GM19238 (cell line): ENCODE data around the gene CCDC116.
"Not testable (repeated sequence)": the region's sequence is repeated elsewhere in the genome, so short reads cannot be mapped to it uniquely, and the experiment has no call there.

ENCODE experiments used
- DNase-seq: peaks from one replicate; pipeline ENCODE4 v3.0.0; 2011; ENCODE audit warnings: low spot score; ENCODE audit not compliant: insufficient read length

Gene CCDC116, protein sequence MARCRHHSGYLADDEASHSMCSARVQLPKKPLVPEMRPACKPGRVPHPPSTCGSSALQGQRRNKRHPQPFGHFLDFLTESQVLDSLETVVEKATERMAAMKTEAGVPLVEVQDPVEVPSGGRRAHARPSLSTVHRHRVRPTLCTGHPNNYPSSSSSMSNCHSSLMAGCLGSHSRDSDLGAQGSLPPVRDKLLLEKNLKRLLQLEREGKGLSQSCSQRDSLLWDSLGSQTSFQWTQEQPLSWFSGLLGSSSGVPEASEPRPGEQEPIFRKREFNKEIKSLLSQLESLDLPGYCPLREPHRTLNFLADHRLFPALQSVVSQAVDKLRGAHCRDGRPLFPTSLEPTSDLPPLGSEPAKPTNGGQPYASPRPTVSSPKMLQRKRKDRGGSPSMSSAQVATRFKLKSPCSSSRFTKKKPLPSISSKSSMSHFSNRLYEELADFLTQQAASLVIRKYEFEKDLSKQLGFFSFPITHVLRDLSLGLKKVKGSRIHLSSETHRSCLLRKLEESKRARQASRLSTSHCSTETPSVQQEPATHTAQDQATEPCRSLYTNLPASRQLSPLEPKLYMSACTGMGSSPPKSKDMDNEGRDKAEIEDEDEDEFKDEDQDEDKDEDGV

GRCh38 chr22:21632237-21632895, at the start of gene CCDC116:
Gene CCDC116, plus strand, starts transcription at chr22:21632760. Its CDS starts 422 bp downstream, at chr22:21633182.
- no peak for DNase-seq

GRCh38 chr22:21582801-21583740, 49.5 kb upstream of the CCDC116 start:
- DNase-seq = no peak

GRCh38 chr22:21585389-21585788, 47.2 kb upstream of the CCDC116 start:
- no peak for DNase-seq

GRCh38 chr22:21587803-21588611, 44.6 kb upstream of the CCDC116 start:
- peak; percentile 74 for DNase-seq

DNA sequence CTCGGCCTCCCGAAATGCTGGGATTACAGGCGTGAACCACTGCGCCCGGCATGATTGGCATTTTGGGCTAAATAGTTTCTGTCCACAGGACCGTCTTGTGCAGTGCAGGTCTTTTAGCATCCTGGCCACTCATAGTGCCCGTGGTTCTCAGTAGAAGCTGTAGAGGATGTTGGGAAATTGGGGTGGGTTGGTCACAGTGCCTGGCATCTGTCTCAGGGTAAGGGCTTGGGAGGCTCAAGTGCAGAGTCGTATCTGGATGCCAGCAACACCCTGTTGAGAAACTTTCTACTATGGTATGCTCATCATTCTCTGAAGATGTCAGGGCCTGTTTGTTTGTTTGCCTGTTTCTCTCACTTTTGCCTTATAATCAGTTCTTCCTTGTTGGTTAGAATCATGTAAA, 43.2 kb upstream of the CCDC116 start:
- DNase-seq = no peak

DNA sequence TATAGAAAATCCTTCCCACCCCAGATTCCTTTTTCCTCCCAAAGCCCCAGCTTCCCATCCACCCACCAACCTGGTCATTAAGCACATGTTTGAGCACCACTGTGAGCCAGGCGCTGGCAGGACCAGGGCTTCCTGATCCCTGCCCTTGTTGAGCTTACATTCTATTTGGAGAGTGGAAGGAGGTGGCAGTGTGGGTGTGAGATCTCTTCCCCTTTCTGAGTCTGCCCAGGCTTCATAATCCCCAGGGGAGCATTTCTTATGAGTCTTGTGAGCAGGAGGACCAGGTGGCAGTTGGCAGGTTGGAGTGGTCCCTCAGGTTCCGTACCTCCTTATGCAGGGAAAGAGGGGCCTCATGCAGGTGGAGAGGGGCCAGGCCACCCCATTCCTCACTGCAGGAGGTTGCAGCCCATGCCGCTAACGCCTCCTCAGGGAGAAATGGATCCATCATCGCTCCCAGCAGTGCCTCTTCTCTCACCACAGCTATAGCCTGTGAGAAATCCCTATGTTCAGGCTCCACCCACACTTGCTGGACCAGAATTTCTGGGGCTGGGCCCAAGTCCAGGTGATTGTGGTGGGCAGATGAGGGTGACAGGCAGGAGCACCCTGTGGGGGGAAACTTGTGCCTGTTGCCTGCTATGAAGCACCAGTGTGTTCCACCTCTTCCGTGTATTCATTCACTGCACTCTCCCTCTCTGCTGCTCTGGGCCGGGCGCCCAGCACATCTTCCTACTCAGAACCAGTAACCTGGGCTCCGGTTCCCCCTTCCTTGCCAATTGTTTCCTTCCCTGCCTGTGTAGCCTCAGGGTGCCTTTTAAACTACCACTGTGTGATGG, 41.5 kb upstream of the CCDC116 start:
- no peak for DNase-seq

DNA sequence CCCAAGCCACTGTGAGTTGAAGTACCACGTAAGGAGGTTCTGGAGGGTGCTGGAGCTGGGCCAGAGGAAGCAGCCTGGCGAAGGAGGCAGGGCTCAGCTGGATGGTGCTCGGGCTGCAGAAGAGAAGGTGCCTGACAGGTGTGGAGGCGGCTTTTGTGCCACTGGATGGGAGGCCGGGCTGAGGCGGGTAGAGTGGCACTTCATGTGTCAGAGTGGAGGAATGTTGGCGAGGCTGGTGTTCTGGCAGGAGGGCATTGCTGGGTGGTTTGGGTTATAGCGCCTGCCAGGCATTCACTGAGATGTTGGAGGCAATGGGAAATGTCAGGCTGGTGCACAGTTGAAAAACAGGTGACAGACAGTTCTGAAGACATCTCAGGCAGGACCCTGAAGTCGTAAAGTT, 40.9 kb upstream of the CCDC116 start:
- no peak for DNase-seq

DNA sequence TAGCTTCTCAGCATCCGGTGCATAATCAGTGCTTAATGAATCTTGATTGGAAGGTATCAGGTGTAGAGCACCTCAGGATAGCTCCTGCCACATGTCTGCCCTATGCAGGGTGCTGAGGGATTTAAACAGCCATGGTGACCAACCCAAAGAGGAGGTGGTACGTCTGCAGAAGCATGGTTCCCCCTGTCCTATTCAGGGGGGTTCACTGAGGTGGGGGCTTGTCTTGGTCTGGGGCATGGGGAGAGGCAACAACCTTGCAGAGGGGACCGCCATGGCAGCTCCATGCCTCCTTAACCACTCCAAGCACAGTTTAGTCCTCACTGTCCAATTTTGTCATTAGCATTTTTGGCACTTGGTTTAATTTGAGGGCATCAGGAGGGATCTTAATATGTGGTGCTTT, 40.1 kb upstream of the CCDC116 start:
- DNase-seq = no peak

DNA sequence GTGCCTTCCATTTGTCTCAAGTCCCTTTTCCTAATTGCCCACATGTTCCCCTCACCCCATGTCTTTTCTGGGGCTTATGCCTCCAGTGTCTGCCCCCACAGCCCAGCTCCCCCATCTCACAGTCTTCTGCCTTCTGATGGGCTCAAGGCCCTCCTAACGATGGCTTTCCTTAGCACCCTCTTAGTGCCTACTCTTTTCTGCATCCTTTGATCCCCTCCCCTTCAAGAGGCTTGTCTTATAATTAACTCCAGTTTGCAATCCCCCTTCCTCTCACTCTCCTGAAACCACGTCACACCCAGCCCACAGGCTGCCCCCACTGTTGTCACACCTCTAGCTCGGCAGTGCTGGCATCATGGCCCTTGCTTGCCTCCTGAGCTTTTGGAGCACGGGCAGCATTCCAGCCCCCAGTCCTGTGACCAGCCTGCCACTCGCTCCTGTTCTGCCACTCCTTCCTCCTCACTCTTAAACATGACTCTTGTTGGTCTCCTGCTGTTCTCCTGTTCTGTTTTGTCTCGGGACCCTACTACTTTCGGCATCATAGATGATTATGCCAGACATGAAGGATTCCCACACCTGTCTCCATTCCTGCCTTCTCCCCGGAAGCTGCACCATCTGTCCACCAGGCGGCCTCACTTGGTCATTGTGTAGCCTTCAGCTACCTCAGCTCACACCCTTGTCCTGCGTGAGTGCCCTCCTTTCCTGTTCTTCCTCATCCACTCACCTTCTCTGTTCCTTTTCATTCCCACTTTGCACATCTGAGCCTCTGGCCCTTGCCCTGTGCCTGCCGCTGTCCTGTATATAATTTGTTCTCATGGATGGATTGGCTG, 38.9 kb upstream of the CCDC116 start:
- no peak for DNase-seq

DNA sequence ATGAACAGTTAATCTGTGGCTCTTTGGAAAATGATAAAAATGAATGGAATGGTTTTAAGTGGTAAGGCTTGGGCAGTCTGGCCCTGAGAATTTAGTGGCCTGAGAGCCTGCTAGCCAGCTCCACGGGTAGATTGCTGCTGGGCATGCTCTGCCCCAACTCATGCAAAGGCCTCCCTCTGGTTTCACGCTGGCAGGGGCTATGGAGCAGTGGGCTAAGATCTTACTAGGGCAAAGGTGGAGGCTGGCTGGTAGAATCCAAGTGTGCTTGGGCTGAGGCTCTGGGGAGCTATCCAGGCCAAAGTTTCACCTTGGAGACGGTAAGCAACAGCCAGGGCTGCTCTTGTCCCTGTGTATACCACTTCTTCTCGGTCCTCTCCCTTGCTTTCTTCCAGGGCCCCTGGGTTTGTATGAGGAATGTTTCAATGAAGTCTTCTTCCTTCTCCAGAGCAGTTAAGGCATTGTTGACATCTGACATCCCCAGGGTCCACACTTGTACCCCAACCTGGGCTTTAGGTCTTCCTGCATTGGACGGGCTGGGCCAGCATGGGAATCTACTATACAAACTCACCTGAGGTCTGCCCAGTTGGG, 37.6 kb upstream of the CCDC116 start:
- no peak for DNase-seq

- not testable (repeated sequence) for DNase-seq
These were observed 36.0 kb upstream of the CCDC116 start for GRCh38 chr22:21596356-21597135.

DNA sequence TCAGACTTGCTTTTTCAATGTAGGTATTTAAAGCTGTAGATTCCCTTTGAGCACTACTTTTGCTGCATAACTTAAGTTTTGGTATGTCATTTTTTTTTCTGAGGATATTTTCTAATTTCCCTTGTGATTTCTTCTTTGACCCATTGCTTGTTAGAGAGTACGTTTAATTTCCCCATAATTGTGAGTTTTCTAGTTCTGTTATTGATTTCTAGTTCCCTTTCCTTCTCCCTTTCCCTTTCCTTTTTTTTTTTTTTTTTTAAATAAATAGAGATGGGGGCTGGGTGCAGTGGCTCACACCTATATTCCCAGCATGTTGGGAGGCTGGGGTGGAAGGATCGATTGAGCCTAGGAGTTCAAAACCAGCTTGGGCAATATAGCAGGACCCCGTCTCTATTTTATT, 34.3 kb upstream of the CCDC116 start:
- DNase-seq = no peak

- DNase-seq = no peak
These were observed 33.3 kb upstream of the CCDC116 start for GRCh38 chr22:21599053-21599893.

DNA sequence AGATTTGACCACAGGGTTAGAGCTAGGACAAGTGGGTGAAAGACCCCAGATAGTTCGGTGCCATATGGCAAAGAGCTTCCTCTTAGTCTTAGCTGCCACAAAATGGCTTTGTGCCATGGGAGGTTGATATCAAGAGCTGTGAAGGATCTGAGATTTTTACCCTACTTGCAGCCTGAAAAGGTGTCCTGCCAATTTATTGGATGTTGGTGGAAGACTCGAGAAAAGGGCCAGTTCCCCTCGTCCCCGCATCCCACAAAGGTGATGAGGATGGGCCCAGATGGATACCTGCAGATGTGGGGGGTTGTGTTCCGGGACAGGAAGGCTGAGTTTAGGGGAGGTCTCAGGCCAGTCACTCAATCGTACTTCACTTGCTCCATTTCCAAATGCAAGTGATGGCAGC, 30.0 kb upstream of the CCDC116 start:
- DNase-seq = no peak

- no peak for DNase-seq
These were observed 28.6 kb upstream of the CCDC116 start for GRCh38 chr22:21603973-21604372.

GRCh38 chr22:21605887-21606564, 26.5 kb upstream of the CCDC116 start:
- no peak for DNase-seq
